ENCODE data around the gene FRYL. TPM values are rescaled to one million over a fixed set of nuclear protein-coding genes. Genes with fewer than 3 reads are reported as not detected.

The FRYL gene
- total RNA-seq, 4 donors from 2014 or later = 46.0 to 66.5 (median 55.8) TPM

DNA sequence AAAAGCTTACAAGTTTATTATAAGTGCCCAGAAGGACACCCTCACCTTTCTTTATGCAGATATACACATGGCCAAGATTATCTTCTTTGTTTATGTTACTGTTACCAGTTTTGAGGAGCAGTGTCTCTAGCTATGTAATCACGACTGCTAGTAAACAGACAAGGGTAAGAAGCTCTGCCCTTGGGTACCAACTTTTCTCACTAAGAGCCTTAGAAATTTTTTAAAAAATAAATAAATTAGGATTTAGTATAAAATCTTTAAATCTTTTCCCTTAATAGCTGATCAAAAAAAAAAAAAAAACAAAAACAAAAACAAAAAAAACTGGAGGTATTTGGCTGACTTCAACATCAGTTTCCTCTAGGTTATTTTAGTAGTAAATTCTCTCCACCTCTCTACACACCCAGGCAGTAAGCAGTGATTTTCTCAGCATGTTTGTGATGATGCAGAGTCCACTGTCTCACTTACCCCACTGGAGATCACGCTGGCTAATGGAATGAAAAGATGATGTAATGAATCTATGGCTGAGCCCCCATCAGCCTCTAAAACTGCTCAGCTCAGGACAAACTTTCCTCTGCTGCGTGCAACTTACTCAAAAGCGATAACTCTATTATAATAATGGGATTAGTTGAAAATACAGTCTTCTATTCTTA is 125.9 kb downstream of the FRYL start:
- 60% methylated on average over 4 of the region's 4 CpGs for WGBS
- Histone ChIP-seq H3K4me3 (peak overlapping the region in 2 of 4 donors; percentile 3 to 7), H3K27ac (replicated peaks in 1 of 4) (no peak overlapping the region), H3K27me3 (no peaks in the 10 kb centered on the region), H3K36me3 (no peaks in the 10 kb centered on the region), H3K4me1 (peaks cover 25 to 35% (median 27%) of the 10 kb centered on the region in 4 donors), H3K9me3 (no peaks in the 10 kb centered on the region)
- DNase-seq (ENCODE audit: extremely low spot score) = no peak
- intact Hi-C loops (cut with DNase I) = loop anchor here (10.0 kb wide), 1 partner anchor 121 kb away; no protein-coding TSS in a partner anchor
- no peak for TF ChIP-seq POLR2A (IDR thresholded peaks at IDR 0.05; ENCODE audit: low read depth)
- TF ChIP-seq POLR2AphosphoS5 (IDR thresholded peaks at IDR 0.05) = no peak
- no peak for TF ChIP-seq EP300 (IDR thresholded peaks at IDR 0.05)
- TF ChIP-seq, protein P1, sequence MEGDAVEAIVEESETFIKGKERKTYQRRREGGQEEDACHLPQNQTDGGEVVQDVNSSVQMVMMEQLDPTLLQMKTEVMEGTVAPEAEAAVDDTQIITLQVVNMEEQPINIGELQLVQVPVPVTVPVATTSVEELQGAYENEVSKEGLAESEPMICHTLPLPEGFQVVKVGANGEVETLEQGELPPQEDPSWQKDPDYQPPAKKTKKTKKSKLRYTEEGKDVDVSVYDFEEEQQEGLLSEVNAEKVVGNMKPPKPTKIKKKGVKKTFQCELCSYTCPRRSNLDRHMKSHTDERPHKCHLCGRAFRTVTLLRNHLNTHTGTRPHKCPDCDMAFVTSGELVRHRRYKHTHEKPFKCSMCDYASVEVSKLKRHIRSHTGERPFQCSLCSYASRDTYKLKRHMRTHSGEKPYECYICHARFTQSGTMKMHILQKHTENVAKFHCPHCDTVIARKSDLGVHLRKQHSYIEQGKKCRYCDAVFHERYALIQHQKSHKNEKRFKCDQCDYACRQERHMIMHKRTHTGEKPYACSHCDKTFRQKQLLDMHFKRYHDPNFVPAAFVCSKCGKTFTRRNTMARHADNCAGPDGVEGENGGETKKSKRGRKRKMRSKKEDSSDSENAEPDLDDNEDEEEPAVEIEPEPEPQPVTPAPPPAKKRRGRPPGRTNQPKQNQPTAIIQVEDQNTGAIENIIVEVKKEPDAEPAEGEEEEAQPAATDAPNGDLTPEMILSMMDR (IDR thresholded peaks at IDR 0.05) = no peak

DNA sequence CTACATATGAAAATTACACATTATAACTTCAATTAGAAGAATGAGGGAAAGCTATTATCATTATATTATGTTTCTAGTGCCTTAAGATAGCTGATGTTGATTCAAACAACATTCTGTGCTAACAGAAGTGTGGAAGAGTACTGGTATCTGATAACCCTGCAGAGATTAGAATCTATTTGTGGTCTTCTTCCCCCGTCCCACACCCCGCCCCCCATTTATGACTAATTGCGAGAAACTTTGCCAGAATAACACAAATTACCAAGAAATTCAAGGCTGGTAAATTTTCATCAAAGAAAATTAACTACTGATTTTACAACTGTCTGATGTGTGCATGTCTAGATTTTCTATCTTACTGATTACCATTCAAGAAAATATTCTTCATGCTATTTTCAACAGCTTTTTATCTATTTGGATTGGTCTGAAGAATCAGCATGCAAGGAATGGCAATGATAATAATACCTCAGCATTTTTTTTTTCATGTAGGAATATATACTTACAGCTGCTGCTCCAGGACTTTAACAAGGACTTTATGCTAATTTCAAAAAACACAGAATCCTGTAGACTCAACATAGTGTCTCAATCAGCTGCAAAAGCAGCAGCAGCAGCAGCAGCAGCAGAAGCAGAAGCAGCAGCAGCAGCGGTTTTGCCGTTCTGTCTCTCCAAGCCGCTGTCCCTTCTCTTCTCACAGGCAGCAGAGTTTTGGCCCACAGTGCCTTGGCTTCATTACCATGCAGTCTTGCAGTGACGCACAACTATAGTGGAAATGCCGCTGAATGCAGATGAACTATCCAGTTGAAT is 126.7 kb downstream of the FRYL start:
- no peaks in the 10 kb centered on the region for H3K27me3 ChIP-seq
- intact Hi-C loops (cut with DNase I) = loop anchor here (10.0 kb wide), 1 partner anchor 121 kb away; no protein-coding TSS in a partner anchor
- DNase-seq (ENCODE audit: extremely low spot score) = no peak
- no peaks in the 10 kb centered on the region for H3K36me3 ChIP-seq
- H3K9me3 ChIP-seq = no peaks in the 10 kb centered on the region
- peak overlapping the region in 2 of 4 donors; percentile 3 to 7 for H3K4me3 ChIP-seq
- no peak overlapping the region for H3K27ac ChIP-seq (replicated peaks in 1 of 4)
- 57% methylated on average over 8 of the region's 8 CpGs for WGBS
- peaks cover 25 to 35% (median 27%) of the 10 kb centered on the region in 4 donors for H3K4me1 ChIP-seq
- TF ChIP-seq POLR2AphosphoS5 (IDR thresholded peaks at IDR 0.05) = peak in 1 of 2 donors; percentile 40
- TF ChIP-seq, protein P1 (IDR thresholded peaks at IDR 0.05) = no peak

DNA sequence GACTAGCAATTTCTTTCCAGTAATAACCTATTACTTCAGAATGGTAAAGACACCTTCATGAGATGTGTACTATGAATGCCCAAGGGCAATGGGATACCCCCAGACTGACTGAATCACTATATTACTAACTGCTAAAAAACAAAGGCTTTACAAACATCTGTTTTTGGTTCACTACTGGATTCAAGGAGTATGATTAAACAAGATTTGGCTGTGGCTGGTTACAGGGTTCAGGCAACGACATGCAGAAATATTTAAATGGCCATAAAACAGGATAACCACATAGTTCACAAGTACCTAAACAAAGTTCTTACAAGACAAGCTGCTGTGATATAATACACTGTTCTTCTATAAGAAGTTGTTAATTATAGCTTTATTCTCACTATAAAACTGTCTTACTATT is 128.2 kb downstream of the FRYL start:
- peaks cover 25 to 35% (median 27%) of the 10 kb centered on the region in 4 donors for H3K4me1 ChIP-seq
- DNase-seq (ENCODE audit: extremely low spot score) = no peak
- H3K36me3 ChIP-seq = no peaks in the 10 kb centered on the region
- WGBS = 71% methylated on average over 1 of the region's 1 CpG
- H3K27me3 ChIP-seq = no peaks in the 10 kb centered on the region
- H3K4me3 ChIP-seq = no peak overlapping the region
- no peak overlapping the region for H3K27ac ChIP-seq (replicated peaks in 1 of 4)
- intact Hi-C loops (cut with DNase I) = loop anchor here (10.0 kb wide), 1 partner anchor 123 kb away; no protein-coding TSS in a partner anchor
- H3K9me3 ChIP-seq = no peaks in the 10 kb centered on the region
- TF ChIP-seq EP300 (IDR thresholded peaks at IDR 0.05) (no peak), POLR2AphosphoS5 (IDR thresholded peaks at IDR 0.05) (no peak), POLR2A (IDR thresholded peaks at IDR 0.05; ENCODE audit: low read depth) (no peak)
- TF ChIP-seq, protein P1 (IDR thresholded peaks at IDR 0.05) = no peak

GRCh38 chr4:48649505-48649904 is 130.6 kb downstream of the FRYL start:
- Histone ChIP-seq H3K27ac (replicated peaks in 1 of 4) (no peak overlapping the region), H3K27me3 (no peaks in the 10 kb centered on the region), H3K4me3 (no peak overlapping the region), H3K36me3 (no peaks in the 10 kb centered on the region), H3K4me1 (peaks cover 24 to 34% (median 27%) of the 10 kb centered on the region in 4 donors), H3K9me3 (no peaks in the 10 kb centered on the region)
- no peak for DNase-seq (ENCODE audit: extremely low spot score)
- TF ChIP-seq EP300 (IDR thresholded peaks at IDR 0.05) (no peak), POLR2A (IDR thresholded peaks at IDR 0.05; ENCODE audit: low read depth) (no peak), POLR2AphosphoS5 (IDR thresholded peaks at IDR 0.05) (no peak)
- TF ChIP-seq, protein P1 (IDR thresholded peaks at IDR 0.05) = no peak
- intact Hi-C loops (cut with DNase I) = no loop called here
- 79% methylated on average over 3 of the region's 3 CpGs for WGBS
